HG02884 (cell line): ENCODE measurements around the gene FANCM.
A peak's percentile ranks its signal among the peaks of the same experiment; 100 is the strongest.
"Not testable (repeated sequence)": the region's sequence is repeated elsewhere in the genome, so short reads cannot be mapped to it uniquely, and the experiment has no call there.

Experiments used
- ATAC-seq: cut with Tn5 transposase; IDR thresholded peaks from one replicate; pipeline ENCODE4 v1.9.1; 2021; ENCODE audit warnings: mild to moderate bottlenecking, moderate library complexity; ENCODE audit not compliant: unreplicated experiment

Gene FANCM

GRCh38 chr14:45136399-45136798 is 669 bp downstream of the FANCM start:
- no peak for ATAC-seq

GRCh38 chr14:45140661-45141187 is 5.0 kb downstream of the FANCM start:
- no peak for ATAC-seq

DNA sequence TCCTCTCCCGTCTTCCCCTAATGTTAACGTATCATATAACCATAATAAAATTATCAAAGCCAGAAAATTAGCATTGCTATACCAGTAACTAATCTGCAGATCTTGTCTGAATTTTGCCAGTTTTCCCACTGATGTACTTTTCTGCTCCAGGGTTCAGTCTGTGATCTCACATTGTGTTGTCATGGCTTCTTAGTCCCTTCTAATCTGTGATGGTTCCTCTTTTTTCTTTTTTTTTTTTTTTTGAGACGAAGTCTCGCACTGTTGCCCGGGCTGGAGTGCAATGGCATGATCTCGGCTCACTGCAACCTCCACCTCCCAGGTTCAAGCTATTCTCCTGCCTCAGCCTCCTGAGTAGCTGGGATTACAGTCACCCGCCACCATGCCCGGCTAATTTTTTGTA is 6.4 kb downstream of the FANCM start:
- not testable (repeated sequence) for ATAC-seq

GRCh38 chr14:45144658-45145057 is 8.9 kb downstream of the FANCM start:
- peak; percentile 46 for ATAC-seq

DNA sequence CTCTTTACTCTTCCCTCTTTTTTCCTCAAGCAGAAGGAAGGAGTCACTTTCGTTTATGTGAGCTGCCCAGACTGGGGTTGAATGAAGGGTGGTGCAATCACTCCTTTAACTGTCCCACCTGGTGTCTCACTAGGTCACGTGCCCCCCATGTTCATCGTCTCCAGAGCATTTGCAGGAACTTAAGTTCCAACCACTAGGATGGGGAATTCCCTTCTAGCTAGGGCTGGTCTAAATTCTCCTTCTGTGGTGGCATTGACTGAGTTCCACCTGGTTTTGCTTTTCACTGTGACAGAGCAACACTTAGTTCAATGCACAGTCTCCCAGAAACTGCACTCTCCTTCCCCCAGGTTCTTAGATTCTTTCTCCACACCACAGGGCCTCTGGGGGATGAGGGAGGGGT is 9.5 kb downstream of the FANCM start:
- ATAC-seq, result peak; percentile 73

DNA sequence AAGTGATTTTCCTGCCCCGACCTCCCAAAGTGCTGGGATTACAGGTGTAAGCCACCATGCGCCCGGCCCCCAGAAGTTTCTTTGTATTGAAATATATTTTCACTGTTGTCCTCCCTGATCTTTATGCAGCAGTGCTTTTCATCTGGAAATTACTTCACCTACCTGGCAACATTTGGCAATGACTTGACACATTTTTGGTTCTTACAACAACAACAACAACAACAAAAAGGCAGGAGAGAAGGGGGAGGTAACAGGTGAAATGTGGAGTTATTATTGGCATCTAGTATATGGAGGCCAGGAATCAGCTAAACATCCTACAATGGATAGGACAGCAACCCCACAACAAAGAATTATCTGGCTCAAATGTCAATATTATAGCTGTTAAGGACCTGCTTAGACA is 13.9 kb downstream of the FANCM start:
- no peak for ATAC-seq

GRCh38 chr14:45150386-45150890 is 14.7 kb downstream of the FANCM start:
- no peak for ATAC-seq

- ATAC-seq, result peak; percentile 84
These were observed 20.3 kb downstream of the FANCM start for GRCh38 chr14:45156067-45156466.

GRCh38 chr14:45169906-45170305 is 34.2 kb downstream of the FANCM start:
- ATAC-seq, result no peak

GRCh38 chr14:45177076-45177475 is 41.3 kb downstream of the FANCM start:
- ATAC-seq, result no peak

DNA sequence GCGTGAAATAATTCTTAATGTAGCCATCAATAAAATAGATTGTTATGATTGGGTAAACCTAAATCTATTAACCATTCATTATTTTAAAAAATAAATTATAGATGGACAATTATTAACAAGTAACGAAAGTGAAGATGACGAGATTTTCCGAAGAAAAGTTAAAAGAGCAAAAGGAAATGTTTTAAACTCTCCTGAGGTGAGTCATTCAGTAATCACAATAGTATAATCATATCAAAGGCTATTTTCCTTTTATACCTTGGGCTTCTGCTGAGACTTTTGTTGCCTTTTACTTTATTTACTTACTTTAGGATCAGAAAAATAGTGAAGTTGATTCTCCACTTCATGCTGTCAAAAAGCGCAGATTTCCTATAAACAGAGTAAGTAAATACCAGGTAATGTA is 45.6 kb downstream of the FANCM start:
- ATAC-seq, result no peak

DNA sequence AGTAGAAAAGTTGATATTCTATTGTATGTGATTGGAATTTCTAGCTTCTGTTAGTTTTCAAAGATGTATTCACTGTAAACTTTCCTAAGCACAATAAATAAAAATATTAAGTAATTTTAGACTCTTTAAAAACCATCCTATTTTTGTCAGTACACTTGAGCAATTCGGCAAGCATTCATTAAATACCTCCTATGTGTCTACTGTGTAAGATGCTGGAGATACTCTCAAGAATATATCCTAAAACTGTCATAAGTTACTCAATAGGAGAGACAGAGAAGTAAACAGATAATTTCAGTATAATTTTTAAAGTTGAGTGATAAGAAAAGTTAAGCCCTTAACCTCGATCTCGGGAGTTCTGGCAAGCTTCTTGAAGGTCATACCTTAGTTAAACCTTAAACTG is 46.1 kb downstream of the FANCM start:
- no peak for ATAC-seq

GRCh38 chr14:45185100-45185814 is 49.5 kb downstream of the FANCM start:
- no peak for ATAC-seq

GRCh38 chr14:45194964-45195363 is 59.2 kb downstream of the FANCM start:
- peak; percentile 49 for ATAC-seq

DNA sequence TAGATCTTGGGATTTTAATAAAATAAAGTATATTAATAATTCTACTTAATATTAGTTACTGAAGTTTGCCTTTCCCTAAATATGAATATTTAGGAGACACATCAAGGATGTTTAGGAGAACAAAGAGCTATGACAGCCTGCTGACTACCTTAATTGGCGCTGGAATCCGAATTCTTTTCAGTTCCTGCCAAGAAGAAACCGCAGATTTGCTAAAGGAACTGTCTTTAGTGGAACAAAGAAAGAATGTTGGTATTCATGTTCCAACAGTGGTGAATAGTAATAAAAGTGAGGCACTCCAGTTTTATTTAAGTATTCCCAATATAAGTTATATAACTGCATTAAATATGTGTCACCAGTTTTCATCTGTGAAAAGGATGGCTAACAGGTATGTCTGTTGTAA is 62.8 kb downstream of the FANCM start:
- ATAC-seq, result no peak

DNA sequence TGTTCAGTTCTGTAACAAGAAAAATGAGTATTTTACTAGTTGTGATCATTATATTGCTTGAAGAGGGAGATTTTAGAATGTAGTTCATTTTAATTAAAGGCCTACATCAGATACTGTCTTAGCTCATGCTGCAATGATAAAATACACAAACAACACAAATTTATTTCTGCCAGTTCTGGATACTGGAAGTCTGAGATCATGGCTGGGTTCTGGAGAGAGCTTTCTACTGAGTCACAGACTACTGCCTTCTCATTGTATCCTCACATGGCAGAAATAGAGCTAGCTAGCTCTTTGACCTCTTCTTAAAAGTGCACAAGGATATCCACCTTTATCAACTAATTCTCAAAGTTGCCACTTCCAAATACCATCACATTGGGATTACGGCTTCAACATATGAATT is 63.5 kb downstream of the FANCM start:
- ATAC-seq, result no peak

DNA sequence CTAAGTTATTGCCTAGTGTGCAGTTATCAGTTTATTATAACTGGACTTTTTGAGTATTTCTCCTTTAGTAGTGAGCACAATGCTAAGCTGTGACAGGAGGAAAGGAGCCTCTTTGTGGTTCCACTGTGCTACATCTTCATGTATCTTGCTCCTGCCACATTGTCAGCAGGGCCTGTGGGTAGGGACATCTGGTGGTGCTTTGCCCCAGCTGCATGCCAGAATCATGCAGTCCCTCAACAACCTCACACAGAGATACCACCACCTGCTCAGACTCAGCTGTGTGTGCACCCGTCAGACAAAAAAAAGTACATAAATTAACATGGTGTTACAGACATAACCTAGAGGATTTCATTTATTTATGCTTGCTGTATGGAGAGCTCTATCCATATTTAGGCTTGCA is 66.2 kb downstream of the FANCM start:
- ATAC-seq, result peak; percentile 81

DNA sequence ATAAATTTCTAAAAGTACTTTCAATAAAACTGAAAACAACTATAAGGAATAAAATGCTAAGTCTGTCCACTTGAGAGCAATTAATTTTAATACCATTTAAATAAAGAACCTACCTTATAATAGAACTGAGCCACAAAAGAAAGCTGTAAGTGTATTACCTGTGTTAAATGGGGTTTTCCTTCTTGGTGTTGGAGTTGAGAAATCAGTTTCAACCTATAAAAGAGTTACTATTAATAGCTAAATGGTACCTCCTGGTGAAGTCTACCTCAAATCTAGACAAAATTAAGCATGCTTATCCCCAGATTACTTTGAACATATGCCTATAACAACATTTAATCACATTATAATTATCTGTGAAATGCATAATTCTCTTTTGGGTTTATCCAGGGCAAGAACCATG is 68.5 kb downstream of the FANCM start:
- ATAC-seq, result no peak

DNA sequence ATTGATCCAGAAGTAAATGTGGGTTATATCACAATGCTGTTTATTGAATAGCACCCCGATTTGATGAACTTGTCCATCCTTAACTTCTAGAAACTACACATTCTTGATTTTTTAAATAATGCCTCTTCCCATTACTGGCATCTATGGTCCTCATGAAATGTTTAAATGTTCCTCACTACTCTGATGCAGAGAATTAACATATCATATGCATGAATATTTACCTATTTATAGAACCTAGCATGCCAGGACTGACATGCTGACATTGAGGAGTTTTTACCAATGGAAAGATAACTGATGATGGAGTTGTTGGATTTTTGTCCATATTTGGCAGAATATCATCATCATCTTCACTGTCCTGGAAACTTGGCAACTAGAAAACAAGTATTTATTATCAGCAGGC is 74.4 kb downstream of the FANCM start:
- ATAC-seq, result no peak

- ATAC-seq, result no peak
These were observed 75.6 kb downstream of the FANCM start for GRCh38 chr14:45211295-45211694.

DNA sequence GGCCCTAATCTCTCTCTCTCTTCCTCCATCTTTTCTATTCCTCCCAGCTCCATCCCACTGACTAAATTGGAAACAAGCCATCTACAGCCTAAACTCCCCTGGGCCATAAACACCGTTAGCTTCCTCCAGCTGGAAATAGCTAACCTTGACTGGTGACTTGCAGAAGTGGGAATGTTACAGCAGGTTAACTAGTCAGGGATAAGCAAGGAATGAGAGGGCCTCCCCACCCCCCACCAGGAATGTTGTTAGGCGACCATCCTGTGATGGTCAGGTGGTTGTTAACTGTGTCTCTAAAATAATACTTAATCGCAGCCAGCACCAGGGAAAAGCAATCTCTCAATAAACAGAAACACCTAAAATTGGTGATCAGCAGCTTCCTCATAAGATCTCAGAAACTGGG is 76.5 kb downstream of the FANCM start:
- no peak for ATAC-seq

DNA sequence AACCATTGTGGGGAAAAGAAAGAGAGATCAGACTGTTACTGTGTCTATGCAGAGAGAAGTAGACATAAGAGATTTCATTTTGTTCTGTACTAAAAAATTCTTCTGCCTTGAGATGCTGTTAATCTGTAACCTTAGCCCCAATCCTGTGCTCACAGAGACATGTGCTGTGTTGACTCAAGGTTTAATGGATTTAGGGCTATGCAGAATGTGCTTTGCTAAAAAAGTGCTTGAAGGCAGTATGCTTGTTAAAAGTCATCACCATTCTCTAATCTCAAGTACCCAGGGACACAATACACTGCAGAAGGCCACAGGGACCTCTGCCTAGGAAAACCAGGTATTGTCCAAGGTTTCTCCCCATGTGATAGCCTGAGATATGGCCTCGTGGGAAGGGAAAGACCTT is 78.0 kb downstream of the FANCM start:
- ATAC-seq, result not testable (repeated sequence)

DNA sequence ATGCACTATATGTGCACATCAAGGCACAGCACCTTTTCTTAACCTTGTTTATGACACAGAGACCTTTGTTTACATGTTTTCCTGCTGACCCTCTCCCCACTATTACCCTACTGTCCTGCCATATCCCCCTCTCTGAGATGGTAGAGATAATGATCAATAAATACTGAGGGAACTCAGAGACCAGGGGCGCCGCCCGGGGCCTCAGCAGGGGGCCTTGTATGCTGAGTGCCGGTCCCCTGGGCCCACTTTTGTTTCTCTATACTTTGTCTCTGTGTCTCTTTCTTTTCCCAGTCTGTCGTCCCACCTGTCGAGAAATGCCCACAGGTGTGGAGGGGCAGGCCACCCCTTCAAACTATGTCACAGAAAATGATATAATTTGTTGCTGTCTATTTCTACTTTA is 78.6 kb downstream of the FANCM start:
- not testable (repeated sequence) for ATAC-seq
